Measurements from ENCODE around the gene A2ML1. TPM values are rescaled to one million over a fixed set of nuclear protein-coding genes. Genes with fewer than 3 reads are reported as not detected.
"Not testable (repeated sequence)": the region's sequence is repeated elsewhere in the genome, so short reads cannot be mapped to it uniquely, and the experiment has no call there.

The A2ML1 gene
- total RNA-seq, 1 donor from 2014 or later: not detected

DNA sequence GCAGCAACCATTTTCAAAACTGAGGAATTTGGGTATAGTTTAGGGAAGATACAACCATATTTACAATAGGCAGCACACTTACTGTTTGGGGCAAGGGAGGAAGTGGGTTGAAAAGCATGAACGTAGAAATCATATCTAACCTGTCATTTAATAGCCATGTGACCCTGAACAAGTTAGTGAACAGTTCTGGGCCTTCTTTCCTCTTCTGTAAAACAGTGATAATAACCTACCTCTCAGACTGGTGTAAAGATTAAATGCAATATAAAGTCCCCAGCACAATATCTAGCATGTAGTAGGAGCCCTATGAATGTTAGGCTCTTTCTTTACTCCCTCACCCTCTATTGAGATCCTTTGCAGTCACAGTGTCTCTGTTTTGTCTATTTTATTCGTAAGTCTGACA, 33.5 kb downstream of the A2ML1 start:
- no peak for DNase-seq (ENCODE audit: low read depth)

DNA sequence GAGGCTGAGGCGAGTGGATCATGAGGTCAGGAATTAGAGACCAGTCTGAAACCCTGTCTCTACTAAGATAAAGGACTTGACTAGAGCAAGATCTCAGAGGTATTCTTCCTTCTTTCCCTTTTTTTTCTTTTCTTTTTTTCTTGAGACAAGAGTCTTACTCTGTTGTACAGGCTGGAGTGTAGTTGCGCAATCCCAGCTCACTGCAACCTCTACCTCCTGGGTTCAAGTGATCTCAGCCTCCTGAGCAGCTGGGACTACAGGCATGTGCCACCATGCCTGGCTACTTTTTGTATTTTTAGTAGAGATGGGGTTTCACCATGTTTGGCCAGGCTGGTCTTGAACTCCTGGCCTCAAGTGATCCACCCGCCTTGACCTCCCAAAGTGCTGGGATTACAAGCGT, 37.0 kb downstream of the A2ML1 start:
- DNase-seq (ENCODE audit: low read depth): peak; percentile 3

DNA sequence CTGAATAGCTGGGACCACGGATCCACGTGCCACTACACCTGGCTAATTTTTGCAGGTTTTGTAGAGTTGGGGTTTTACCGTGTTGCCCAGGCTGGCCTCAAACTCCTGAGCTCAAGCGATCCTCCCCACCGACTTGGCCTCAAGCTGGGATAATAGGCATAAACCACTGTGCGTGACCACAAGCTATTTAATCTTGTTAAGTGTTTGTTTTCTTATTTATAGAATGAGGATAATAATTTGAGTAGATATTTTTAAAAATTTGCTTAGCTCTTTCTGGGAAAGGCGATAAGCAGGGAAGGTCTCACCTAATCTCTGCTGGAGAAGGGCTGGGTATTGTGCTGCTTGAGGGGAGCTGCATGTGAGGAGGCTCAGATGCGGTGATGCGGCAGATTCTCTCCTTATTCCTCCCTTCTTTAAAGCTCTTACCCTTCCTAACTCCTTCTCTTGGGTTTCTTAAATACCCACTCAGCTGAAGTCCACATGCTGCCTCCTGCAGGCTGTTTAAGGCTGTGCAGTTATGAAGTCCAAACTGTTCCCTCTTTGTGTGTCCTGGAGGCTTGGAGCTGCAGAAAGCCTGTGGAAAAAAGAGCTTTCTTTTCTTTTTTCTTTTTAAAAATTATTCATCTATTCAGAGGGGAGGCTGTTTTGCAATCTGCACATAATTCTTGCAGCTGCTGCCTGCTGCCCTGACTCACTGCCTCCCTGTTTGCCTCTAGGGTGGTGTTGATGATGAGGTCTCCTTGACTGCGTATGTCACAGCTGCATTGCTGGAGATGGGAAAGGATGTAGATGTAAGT, 37.9 kb downstream of the A2ML1 start:
- peak; percentile 56 for DNase-seq (ENCODE audit: low read depth)

DNA sequence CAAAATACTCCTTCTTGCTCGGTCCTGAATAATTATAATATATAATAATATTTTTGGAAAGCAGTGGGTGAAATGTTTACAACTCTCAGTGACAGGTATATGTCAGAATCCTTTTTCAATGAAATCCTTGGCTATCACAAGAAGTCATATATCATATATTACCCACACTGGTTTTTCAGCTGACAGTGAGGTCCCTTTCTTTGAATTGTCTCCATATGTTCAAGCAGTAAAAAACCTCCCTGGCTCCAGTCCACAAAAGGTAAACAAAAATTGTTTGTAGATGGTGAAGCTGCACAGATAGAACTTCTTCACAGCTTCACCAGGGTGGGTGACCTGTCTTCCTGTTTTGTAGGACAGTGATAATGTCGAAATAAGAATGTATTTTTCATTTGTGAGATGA, 44.0 kb downstream of the A2ML1 start:
- DNase-seq (ENCODE audit: low read depth): no peak

DNA sequence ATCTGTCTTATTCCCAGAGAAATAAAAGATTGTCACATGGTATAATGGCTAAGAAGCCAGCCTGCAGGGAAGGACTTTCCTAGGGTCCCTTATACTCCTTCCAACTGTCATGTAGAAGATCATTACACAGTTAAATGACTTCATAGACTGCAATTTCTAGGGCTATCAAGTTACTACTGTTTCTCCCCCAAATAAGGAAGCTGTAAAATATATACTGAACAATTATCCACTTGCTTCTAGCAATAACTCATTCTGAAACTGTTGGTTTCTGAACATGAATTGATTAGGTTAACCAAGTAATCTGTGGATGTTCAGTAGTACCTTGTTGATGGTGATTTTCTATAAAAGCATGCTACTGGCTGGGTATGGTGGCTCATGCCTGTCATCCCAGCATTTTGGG, 44.6 kb downstream of the A2ML1 start:
- no peak for DNase-seq (ENCODE audit: low read depth)

DNA sequence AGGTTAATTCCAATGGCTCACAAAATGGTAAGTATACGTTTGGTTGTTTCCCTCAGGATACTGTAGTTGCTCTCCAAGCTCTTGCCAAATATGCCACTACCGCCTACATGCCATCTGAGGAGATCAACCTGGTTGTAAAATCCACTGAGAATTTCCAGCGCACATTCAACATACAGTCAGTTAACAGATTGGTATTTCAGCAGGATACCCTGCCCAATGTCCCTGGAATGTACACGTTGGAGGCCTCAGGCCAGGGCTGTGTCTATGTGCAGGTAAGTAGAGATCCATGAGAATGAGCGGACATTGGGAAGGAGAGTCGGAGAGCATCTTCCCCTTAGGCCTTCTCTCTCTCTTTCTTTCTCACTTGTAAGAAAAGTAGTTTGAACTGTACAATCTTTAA, 45.4 kb downstream of the A2ML1 start:
- no peak for DNase-seq (ENCODE audit: low read depth)

DNA sequence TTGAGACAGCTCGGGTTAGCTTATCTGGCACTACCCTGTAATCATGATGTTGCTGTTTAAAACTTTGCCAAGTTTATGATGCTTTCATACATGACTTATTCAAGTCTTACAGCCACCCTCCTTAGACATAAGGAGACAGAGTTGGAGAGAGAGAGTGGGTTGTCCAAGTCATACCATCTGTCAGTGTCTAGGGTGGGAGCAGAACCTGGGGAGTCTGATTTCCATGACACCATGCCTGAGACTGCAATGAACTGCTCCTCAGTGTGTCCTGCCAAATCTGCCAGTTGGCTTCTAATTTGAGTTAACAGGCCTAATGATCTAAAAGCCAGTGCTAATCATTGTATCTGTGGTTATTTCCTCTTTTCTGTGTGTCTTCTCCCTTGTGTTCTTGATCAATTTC, 48.2 kb downstream of the A2ML1 start:
- DNase-seq (ENCODE audit: low read depth): no peak

DNA sequence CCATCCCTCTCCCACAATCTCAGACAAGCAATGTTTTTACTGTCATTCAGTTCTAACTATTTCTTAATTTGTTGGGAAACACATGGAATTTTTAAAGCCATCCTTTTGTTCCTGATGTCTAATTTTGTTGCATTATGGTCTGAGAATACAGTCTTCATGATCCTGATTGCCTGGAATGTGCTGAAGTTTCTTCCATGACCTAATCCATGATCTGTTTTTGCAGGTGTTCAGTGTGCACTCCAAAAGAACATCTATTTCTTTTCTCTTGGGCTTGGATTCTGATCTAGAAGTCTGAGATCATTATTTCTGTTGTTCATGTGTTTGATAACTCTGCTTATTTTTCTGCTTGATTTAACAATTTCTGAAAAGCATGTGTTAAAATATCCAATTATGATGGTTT, 48.6 kb downstream of the A2ML1 start:
- DNase-seq (ENCODE audit: low read depth): no peak

DNA sequence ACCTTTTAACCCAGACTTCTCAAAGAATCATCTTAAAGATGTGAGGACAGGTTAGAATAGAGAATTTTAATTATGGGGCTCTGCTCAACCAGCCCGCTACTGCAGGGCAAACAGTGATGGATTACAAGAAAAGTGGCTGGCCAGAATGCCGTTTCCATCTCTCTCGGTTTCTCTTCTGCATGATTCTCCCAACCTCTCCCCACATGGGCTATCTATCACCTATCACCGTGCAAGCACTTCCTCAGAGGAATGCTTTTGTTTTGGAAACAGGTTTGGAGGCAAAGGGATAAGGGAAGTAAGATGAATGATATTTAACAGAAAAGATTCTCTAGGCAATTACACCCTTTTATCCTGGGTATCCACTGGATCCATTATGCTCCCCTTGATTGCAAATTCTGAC, 54.5 kb downstream of the A2ML1 start:
- DNase-seq (ENCODE audit: low read depth): no peak

DNA sequence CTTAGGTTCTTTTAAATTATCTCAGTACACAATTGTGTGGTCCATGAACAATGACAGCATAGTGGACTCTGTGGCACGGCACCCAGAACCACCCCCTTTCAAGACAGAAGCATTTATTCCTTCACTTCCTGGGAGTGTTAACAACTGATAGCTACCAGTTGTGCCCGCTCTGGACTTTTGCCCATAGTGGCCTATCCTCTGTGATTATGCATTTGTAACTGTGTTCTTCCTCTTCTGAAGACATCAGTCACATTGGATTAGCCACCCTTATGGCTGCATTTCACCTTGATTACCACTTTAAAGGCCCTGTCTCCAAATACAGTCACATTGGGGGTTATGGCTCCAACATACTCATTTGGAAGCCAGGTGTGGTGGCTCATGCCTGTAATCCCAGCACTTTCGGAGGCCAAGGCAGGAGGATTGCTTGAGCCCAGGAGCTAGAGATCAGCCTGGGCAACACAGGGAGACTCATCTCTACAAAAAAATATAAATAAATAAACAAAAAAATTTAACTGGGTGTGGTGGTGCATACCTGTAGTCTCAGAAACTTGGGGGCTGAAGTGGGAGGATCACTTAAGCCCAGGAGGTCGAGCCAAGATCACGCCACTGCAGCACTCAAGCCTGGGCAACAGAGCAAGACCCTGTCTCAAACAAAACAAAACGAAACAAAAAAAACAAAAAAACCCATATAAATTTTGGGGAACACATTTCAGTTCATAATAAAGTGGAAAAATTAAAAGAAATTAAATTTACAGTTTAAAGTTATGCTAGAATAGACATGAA, 64.3 kb downstream of the A2ML1 start:
- no peak for DNase-seq (ENCODE audit: low read depth)

DNA sequence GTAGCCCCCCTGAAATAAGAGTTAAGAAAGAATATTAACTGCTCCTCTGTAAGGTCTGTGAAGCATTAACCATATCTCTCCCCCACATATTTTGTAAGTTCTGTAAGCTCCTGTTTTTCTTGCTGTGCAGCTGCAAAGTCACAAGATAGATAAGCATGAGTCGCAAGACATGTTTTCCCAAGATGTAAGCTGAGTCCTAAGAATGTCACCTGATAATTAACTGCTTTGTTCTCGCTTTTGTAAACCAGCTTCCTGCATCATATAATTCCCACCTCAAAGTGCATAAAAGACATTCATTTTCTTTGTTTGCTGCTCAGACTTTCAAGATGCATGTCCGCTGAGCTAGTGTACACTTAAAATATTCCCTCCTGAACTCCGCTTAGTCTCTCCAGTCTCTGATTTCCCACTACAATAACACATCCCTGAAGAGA, 64.9 kb downstream of the A2ML1 start:
- peak; percentile 70 for DNase-seq (ENCODE audit: low read depth)

DNA sequence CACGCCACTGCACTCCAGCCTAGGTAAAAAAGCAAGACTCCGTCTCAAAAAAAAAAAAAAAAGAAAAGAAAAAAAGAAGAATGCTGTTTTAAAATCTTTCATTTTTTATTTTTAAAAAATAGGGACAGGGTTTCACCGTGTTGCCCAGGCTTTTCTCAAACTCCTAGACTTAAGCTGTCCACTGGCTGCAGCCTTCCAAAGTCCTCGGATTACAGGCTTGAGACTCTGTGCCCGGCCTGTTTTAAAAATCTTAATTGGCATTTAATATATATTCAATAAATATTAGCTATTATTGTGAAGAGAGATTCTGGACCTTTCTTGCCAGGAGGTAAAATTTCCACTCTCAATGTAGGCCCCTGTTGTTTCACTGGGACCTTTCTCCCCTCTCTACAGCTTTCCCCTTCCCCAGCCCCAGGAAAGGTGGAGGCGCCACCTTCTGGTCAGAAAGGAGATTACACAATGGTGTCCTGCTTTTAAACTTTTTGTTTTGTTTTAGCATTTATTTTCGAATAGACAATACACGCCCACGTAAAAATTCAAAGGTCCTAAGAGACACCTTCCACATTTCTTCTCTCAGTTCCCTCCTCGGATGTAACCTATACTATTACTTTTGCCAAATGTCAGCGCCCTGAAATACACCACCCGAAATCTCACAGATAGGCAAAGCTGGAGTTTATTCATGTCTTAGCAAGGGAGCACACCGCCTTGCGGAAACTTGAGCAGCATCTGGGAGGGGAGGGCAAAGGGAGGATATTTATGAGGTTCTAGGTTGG, 68.1 kb downstream of the A2ML1 start:
- DNase-seq (ENCODE audit: low read depth): peak; percentile 32

DNA sequence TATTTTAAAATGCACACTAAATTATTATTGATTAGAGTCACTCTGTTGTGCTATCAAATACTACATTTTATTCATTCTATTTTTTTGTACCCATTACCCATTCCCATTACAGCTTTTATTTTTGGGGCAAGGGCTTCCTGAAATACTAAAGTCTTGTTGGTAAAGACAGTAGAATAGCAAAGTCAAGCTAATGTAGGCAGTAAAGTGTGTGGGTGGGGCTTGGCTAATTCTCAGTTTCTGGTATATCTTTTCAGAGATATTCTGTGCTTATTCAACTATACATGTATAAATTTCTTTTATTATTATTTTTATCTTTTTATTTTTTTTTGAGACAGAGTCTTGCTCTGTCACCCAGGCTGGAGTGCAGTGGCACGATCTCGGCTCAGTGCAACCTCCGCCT, 69.6 kb downstream of the A2ML1 start:
- no peak for DNase-seq (ENCODE audit: low read depth)

DNA sequence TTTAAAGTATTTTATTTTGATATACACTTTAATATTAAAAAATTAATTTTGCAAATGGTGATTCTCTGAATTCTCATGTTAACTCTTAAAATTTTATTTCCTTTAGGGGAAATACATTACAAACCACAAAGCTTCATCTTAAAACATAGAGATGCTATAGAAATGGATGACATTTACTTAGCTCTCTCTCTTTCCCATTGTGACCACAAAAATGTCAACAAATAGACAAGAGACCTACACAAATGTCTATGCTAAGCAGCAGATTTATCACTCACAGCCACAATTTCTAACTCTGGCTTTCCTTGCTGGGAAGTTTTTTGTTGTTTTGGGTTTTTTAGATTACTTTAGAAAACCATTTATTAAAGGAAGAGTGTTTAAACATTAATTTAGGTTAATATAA, 72.0 kb downstream of the A2ML1 start:
- no peak for DNase-seq (ENCODE audit: low read depth)

DNA sequence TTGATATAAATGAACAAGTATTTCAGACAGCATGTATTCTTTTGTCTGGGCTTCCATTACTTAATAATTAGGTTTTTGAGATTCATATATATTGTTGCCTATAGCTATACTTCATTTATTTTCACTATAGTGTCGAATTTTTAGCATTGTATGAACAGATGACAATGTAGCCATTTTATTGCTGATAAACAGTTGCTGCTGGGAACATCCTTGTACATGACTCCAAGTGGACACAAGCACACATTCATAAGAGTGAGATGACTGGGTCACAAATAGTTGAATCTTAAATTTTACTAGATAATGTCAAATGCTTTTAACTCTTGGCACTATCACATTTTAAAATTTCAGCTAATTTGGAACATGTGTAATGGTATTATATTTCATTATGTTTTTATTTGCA, 72.6 kb downstream of the A2ML1 start:
- no peak for DNase-seq (ENCODE audit: low read depth)

DNA sequence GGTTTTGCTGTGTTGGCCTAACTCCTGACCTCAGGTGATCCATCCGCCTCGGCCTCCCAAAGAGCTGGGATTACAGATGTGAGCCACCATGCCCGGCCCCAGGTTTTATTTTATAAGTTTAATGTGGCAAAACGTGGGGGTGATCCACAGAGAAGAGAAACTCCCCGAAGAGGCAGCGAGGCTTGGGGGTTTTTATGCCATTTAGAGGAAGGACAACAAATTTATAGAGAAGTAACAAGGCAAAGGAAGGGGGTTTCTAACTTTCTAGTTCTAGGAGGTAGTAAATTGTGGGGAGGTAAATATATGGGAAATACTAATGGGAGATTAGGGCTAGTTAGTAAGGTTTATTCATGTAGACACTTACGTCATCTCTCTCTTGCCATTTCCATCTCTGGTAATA, 74.7 kb downstream of the A2ML1 start:
- DNase-seq (ENCODE audit: low read depth): no peak

DNA sequence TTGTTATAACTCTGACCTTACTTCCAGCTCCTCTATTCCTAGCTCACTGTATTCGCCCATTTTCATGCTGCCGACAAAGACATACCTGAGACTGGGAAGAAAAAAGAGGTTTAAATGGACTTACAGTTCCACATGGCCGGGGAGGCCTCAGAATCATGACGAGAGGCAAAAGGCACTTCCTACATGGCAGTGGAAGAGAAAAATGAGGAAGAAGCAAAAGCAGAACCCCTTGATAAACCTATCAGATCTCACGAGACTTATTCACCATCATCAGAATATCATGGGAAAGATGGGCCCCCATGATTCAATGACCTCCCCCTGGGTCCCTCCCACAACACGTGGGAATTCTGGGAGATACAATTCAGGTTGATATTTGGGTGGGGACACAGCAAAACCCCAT, 77.4 kb downstream of the A2ML1 start:
- DNase-seq (ENCODE audit: low read depth): no peak

DNA sequence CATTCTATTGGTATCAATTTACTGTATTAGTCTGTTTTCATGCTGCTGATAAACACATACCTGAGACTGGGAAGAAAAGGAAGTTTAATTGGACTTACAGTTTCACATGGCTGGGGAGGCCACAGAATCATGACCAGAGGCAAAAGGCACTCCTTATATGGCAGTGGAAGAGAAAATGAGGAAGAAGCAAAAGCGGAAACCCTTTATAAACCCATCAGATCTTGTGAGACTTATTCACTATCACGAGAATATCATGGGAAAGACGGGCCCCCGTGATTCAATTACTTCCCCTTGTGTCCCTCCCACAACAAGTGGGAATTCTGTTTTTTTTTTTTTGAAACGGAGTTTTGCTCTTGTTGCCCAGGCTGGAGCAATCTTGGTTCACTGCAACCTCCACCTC, 80.3 kb downstream of the A2ML1 start:
- not testable (repeated sequence) for DNase-seq (ENCODE audit: low read depth)

DNA sequence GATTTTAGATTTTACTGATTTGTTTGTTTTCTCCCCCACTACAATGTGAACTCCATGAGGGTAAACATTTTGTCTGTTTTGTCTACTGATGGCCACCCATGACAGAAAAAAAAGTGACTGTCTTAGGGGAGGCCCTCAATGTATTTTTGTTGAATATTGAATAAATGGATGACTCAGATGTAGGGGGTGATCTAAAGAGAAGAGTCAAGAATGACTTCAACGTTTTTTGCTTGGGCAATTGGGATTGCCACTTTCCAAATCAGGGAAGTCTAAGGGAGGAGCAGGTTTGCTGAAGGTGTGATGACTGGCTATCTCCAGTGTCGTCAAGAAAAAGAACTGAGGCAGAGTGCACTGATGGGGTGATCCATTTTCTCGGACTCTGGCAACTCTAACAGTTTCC, 81.2 kb downstream of the A2ML1 start:
- DNase-seq (ENCODE audit: low read depth): no peak

DNA sequence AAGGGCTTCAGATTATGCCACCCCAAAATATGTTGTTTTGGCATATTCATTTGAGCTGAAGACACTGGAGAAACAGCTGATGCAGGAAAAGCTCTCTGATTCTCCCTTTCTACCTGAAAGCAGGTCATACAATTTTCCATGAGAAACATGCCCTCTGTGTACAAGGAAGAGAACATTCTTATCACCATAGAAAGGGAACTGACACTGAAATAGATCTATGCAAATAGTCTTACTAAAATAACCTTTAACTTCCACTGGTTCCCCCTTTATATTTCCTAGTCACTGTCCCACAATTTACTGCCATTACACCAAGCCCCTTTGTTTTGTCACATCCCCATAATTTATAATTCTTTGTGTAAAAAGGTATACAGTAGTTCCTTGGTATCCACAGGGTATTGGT, 82.2 kb downstream of the A2ML1 start:
- no peak for DNase-seq (ENCODE audit: low read depth)

DNA sequence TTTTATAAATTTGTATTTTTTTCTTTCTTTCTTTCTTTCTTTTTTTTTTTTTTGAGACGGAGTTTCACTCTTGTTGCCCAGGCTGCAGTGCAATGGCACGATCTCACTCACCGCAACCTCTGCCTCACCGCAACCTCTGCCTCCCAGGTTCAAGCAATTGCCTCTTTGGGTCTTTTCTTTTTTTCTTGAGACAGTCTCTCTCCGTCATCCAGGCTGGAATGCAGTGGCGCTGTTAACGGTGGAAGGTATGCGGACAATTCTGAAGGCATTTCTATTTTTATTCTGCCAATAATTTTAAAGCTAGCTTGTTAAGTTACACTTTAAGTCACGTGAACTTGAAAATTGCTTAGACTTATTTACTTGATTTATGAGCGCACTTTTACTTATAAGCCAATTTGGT, 83.1 kb downstream of the A2ML1 start:
- no peak for DNase-seq (ENCODE audit: low read depth)

All from renal cortical epithelial cell (primary cell).